HCEC 1CT (cell line): ENCODE results near the gene CMIP.

Source experiments
- DNase-seq: peaks from one replicate; pipeline ENCODE4 v3.0.0-alpha.2; 2017

CMIP gene

GRCh38 chr16:81539009-81539758 is 94.6 kb downstream of the CMIP start:
- DNase-seq: no peak

DNA sequence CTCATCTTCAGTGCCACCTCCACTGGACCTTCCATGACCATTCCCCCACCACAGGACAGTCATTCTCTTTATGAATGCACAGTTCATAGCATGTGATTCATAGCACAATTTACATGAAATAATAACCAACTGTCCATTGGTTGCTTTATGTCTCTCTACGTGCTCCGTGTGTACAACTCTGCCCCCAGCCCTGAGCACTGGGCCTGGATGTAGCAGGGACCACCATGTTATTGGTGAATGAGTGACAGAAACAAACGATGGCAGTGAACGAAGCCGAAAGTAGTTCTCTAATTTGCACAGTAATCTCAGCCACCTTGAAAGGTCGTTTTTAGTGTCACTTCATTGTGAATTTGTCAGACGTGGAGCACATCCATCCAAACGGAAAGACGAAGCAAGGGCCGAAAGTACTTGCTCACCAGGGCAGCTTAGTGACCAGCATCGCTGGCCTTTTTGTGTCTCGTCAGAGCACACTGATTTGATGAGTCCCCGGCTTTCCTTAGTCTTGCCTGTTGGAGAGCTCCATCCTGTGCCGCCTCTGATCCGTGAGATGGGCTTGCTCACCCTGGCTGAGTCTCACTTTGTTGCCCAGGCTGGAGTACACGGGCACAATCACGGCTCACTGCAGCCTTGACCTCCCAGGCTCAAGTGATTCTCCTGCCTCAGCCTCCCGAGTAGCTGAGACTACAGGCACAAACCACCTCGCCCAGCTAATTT is 95.3 kb downstream of the CMIP start:
- DNase-seq: no peak

- no peak for DNase-seq
Measured at GRCh38 chr16:81541314-81541713, 96.7 kb downstream of the CMIP start.

GRCh38 chr16:81542609-81543570 is 98.3 kb downstream of the CMIP start:
- no peak for DNase-seq

DNA sequence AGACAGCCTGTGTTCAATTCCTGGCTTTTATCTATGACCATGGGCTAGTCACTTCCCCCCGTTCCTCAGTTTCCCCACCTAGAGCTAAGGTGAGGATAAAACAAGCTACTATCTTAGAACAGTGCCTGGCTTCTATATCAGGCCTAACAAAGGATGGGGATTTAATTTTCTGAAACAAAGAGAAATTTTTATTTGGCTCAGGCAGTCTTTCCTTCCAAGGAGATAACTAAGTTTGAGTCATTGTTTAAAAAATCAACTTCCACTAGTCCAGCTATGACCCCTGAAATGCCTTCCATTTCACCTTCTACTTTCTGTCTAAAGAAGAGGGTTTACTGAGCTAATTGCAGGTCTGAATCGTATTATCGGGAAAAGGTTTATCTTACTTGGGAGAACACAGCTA is 99.0 kb downstream of the CMIP start:
- no peak for DNase-seq

GRCh38 chr16:81544261-81544660 is 99.7 kb downstream of the CMIP start:
- no peak for DNase-seq

GRCh38 chr16:81544700-81545271 is 100.2 kb downstream of the CMIP start:
- DNase-seq: no peak

DNA sequence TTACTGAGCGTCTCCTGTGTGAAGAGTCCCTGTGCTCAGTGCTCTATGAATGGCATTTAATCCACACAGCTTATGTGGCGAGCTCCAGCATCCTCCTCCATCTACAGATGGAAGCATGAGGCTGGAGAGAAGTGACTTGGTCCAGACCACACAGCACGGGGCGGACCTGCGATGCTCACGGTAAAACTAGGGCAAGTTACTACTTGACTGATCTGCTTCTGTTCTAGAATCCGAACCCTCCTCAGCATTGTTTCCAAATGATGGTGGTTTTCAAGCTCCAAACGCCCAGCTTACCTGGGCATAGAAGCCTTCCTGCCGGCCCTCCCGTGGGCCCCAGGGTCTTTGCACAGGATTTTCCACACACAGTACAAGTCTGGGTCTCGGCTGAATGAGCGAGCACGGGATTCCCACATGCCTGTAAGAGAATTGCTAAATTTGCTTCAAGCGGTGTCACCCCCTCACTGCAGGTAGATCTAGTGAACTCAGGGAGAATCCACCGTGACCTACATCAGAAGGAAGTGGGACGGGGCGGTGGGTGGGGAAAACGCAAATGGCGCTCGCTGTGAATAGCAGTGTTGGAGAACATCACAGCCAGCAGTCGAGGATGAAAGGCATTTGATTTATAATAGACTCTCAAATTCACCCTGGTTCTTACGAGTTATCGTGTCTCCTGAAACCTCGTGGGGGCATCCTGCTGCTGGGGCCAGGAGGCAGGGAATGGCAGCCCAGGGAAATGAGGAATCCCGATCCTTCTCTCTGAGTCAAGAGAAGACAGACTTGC is 101.1 kb downstream of the CMIP start:
- no peak for DNase-seq

- no peak for DNase-seq
Measured at GRCh38 chr16:81546781-81547180, 102.2 kb downstream of the CMIP start.

DNA sequence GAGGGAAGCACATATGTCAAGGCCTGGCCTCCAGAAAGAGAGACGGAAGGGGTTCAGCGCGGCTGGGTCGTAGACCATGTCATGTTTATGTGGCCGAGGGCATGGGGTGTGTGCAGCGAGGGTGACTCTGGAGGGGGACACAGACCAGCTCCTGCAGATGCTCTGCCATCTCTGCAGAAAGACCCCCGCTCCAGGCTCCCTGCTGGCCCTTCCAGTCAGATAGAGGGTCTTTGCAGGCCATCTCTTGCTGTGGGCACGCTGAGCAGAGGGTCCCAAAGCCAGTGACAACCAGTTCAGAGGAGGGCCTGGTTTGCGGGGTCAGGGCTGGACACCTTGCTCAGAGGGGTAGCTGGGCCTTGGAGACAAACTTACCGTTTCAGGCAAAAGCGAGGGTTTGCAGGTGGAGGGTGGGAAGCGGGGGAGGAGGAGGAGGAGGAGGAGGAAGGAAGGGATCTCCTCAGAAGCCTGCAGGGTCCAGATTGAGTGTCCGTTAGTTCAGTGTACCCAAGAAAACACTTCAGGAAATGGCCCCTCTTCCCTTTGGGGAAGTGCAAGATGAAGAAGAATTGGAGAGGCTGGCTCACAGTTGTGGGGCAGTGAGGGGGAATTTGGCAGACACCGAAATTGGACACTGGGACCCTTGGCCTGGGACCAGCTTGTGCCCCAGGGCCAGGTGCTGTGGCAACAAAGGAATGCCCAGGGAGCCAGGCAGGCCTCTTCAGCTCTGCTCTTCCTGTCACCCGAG is 102.8 kb downstream of the CMIP start:
- DNase-seq: no peak

- DNase-seq: no peak
Measured at GRCh38 chr16:81547939-81548216, 103.3 kb downstream of the CMIP start.

- DNase-seq: no peak
Measured at GRCh38 chr16:81548551-81548875, 103.9 kb downstream of the CMIP start.

GRCh38 chr16:81548876-81549546 is 104.4 kb downstream of the CMIP start:
- no peak for DNase-seq

DNA sequence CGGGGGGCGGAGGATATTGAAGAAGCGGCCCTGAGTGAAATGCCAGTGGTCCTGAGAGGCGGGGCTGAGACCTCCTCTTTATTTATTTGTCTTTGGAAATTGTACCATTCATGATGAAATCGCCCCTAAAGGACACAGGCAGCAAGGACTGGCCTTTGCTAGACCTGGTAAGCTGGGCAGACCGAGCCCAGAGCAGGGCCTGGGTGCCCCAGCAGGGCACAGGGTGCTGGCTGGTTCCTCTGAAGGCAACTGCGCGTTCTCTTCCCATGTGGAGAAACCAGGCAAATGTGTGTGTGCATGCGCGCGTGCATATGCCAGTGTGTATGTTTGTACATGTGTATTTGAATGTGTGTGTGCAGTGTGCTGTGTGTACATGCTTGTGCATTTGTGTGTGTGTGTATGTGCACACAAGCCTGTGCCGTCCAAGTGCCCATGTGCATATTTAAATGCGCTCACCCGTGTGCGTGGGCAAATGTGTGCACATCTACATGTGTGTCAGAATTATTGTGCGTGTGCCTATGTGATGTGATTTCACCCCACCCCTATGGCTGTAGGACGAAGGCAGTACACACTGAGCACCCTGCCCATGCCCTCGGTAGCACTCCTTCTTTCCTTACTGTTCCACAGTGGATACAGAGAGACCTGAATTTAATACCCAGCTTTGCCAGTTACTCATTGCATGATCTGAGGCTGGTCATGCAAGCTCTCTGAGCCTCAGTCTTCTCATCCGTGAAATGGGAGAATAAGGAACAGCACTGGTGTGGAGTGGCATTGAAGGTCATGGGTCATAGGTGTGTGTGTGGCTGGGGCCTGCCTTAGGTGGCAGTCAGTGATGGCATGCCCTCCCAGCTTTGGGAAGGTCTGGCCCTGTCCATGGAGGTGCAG is 105.2 kb downstream of the CMIP start:
- no peak for DNase-seq

DNA sequence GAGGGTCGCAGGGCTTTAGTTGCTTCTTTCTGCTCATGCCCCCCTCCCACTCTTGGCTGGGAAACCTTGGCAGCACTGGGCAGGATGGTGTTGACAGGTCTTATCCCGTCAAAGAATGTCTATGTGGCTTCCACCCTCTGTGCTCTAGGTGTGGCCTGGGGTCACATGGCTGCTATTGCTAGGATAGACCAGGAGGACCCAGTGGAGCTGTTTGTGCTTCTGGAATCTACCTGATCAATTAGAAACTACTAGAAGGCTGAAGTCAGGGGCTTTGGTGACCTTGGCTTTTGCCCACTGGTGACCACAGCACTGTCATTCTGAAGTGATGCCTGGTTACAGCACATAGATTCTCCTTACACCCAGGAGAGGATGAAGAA is 105.8 kb downstream of the CMIP start:
- DNase-seq: no peak

DNA sequence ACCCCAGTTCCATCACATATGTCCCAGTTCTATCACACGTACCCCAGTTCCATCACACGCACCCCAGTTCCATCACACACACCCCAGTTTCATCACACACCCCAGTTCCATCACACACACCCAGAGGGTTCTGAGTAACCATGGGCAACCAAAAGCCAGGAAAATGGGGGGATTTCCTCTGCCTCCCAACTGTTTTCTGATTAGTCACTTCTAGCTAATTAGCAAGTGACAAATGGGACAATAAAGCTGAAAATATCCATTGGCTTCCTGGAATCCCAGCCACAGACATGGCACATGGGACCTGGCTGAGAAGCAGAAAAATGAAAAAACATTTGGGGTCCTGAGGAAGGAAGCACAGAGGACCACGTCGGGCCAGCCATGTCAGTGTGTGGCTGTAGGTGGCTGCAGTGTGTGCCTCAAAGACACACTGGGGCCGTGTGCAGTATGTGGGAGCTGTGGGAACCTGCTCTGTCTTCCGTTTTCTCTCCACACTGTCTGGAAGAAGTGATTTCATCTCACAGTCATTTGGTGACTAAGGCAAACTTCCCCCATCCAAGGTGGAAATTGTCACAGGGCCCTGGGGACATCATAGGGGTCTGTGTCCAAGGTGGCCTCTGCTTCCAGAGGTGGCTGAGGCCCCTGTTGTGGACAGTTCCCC is 106.7 kb downstream of the CMIP start:
- DNase-seq: peak; percentile 44

DNA sequence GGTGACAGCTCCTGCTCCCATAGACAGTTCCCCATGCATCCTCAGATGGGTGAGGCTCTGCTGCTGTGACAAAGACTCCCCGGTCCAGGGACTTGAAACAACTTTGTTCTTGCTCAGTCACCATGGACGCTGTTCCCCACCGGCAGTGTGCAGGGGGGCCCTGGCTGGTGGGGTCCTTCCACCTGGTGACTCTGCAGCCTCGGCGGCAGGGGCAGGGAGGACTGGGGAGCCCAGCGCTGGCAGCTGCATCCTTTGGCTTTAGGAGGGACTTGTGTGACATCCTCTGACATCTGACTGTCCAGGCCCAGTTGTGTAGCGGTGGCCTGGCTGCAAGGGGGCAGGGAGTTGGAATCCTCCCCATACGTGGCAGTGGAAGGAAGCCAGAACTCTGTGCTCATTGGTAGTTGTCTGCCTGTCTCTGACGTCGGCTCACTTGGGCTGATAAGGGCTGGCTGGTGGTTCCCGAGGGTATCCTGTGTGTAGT is 107.3 kb downstream of the CMIP start:
- no peak for DNase-seq

DNA sequence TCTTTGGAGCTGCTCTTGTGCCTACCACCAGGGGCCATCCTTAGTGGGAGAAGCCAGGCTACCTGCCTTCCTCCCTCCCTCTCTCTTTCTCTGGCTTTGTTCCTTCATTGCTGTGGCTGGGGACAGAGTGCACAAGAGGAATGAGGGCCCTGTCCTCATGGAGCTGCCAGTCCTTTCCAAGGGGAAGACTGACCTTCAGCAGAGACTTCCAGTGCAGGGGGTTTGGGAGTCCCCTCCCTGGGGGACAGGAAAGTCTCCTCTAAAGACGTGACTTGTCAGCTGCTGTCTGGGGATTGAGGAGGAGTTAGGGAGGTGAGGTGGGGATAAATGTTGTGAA is 108.1 kb downstream of the CMIP start:
- DNase-seq: no peak

DNA sequence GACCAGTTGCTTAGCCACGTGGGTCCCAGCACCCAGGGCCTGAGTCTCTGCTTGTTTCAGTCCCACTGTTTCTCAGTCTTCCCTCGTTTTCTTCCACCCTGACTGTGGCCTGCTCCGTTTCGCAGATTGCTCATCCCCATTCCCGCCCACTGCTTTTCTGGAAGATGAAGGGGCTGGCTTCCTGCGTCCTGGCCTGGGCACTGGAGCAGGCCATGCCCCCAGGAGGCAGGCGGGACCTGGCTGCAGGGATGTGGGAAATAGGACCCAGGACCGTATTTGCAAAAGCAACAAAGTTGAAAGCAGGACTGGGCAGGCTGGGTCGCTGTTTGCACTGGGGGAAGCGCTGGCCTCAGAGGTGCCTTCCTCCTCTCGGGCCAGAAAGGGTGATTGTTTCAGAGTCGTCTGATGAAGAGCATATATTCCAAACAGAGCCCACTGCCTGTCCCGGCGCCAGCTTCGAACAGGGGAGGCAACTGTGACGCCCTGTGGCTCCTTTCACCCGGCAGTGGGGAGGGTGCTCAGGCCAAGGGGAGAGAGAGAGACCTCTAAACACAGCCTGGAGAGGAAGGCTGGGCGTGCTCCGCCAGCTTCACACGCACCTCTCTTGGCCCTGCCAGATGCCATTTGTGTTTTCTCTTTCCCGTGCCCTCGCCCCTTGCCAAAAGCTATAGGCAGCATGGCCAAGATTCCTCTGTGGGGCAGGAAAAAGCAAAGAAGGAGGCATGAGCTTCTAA is 108.6 kb downstream of the CMIP start:
- DNase-seq: no peak
